Right ventricle myocardium inferior (tissue), 1 donor: Measurements from ENCODE around the gene ACYP2. TPM values are rescaled to one million over a fixed set of nuclear protein-coding genes. Genes with fewer than 3 reads are reported as not detected.
"Not testable (repeated sequence)": the region's sequence is repeated elsewhere in the genome, so short reads cannot be mapped to it uniquely, and the experiment has no call there.

Experiments used
- ATAC-seq: fragments of 200-7000 bp; cut with Tn5 transposase; one replicate; pipeline ENCODE4 v1.9.1; 2020; ENCODE audit warnings: mild to moderate bottlenecking, moderate library complexity
- DNase-seq: peaks from one replicate; pipeline ENCODE4 v3.0.0; 2021; ENCODE audit errors: missing footprints
- intact Hi-C: fragments of 100-400 bp; cut with DNase I; formaldehyde crosslinking; loops from one replicate; pipeline ENCODE4 v1.11.0; 2022
- long read RNA-seq: library from polyadenylated mRNA; unstranded; transcript quantifications from one replicate; pipeline ENCODE4 v2.0.0, GENCODE V29; 2021
- total RNA-seq: library from RNA; stranded (reverse); fragmentation: NEBNext Ultra II Directional; extraction: Animal tissue kit (Norgen Biotek cat#: 25700); gene quantifications from one replicate; pipeline ENCODE4 v1.2.1, GENCODE V29; 2021
- donor health status: DM: no; HTN: yes; CAD: no; lungs with severe emphysema.

ACYP2 gene
- 62.6 TPM for total RNA-seq
- long read RNA-seq, partial matches to known transcripts = 2 of 33 reads
- long read RNA-seq, other reads (novel, unspliced or antisense) = 30 of 33 reads

- peak; percentile 99 for ATAC-seq
- DNase-seq = peak; percentile 98
- intact Hi-C loops = loop anchor here (5.0 kb wide), 2 partner anchors 407 to 607 kb away; partner anchors contain the start of gene EML6
These were observed at the start of gene ACYP2 for GRCh38 chr2:54115284-54116137. TSS of gene ACYP2 (plus strand) at chr2:54115615.

DNA sequence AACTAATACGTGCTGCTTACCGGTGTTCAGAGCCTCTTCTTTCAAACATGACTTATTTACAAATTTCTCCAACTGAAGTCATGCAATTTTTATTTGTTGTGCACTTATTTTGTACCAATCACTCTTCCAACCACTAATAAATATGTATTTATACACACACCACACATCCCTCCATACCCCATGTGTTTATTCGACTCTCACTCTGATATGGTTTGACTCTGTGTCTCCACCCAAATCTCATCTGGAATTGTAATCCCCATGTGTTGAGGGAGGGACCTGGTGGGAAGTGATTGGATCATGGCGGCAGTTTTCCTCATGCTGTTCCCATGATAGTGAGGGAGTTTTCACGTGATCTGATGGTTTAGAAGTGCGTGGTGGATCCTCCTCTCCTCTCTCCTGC is 49.5 kb upstream of the ACYP2 start:
- ATAC-seq = no peak
- intact Hi-C loops = no loop called here
- DNase-seq = no peak

GRCh38 chr2:54067851-54068375 is 47.5 kb upstream of the ACYP2 start:
- DNase-seq (no peak), ATAC-seq (no peak)
- intact Hi-C loops = no loop called here

GRCh38 chr2:54072483-54072882 is 42.9 kb upstream of the ACYP2 start:
- intact Hi-C loops, DNase-seq, ATAC-seq: not testable (repeated sequence)

GRCh38 chr2:54073796-54074195 is 41.6 kb upstream of the ACYP2 start:
- DNase-seq = no peak
- intact Hi-C loops = no loop called here
- ATAC-seq = no peak

DNA sequence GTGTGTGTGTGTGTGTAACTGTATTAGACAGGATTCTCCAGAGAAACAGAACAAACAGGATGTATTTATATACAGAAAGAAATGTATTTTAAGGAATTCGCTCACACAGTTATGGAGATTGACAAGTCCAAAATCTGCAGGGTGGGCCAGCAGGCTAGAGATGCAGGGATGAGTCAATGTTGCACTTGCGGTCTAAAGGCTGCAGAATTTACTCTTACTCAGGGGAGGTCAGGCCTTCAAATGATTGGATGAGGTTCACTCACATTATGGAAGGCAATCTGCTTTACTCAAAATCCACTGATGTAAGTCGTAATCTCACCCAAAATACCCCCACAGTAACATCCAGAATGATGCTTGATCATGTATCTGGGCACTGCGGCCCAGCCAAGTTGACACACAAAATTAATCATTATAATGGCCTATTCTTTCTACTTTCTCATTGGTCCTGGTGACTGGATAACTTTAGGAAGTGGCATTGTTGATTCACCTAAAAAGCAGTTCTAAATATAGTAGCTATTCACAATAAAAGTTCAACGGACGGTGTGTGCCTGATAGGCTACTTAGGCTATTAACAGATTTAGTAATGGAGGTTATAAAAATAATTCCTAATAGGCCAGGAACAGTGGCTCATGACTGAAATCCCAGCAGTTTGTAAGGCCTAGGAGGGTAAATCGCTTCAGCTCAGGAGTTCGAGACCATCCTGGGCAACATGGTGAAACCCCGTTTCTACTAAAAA is 40.6 kb upstream of the ACYP2 start:
- no peak for DNase-seq
- peak; percentile 37 for ATAC-seq
- intact Hi-C loops = no loop called here

DNA sequence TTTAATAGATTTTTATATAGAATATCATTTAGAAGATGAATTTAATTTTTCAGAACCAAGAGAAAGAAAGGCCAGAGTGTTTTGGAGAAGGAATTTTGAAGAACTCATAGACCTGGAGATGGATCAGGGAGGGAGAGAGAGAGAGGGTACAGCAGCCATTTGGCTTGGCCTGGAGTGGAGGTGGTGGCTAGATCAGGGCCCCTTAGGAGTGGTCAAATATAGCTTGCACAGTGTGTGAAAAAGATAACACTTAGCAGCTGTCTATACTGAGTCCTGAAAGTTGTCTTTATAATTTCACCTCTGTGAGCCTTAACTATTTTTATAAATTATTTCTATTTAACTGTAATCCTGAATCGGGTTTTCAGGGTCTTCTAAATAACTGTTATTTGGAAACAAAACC is 38.8 kb upstream of the ACYP2 start:
- intact Hi-C loops = no loop called here
- no peak for DNase-seq
- ATAC-seq = peak; percentile 62

- intact Hi-C loops = no loop called here
- no peak for ATAC-seq
- DNase-seq = no peak
These were observed 38.1 kb upstream of the ACYP2 start for GRCh38 chr2:54077088-54077900.

DNA sequence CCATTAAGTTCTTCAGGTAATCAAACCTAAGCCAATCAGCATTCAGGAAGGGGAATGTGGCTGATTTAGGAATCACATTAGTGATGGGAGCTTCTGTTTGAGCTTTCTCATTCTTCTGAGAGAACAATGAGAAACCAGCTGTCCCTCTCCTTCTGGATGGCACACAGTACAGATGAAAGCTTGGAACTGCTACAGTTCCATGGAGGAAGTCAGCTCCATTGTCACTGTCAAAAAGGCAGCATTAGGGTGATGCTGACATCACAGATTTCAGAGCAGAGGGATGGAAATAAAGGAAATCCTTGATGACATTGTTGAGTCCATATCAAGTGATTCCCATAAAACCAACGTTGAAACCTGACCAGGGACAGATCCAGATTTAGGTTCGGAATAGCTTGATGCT is 36.1 kb upstream of the ACYP2 start:
- DNase-seq = no peak
- ATAC-seq = no peak
- intact Hi-C loops = no loop called here

DNA sequence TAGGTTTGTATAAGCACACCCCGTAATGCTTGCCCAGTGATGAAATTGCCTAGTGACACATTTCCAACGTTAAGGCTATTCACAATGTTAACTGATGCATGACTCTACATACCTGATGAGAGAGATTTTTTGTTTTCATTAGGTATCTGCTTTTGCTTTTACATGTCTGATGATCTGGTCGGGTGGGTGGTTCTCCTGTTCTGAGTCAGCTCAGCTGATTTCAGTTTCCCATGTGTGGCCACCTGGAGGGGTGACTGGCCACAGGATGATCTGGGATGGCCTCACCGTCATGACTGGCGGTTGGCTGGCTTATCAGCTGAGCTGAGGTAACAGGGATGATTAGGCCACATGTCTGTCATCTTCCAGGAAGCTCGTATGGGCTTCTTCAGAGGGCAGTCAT is 33.8 kb upstream of the ACYP2 start:
- ATAC-seq = no peak
- intact Hi-C loops = loop anchor here (10.0 kb wide), 1 partner anchor 117 kb away; no protein-coding TSS in a partner anchor

DNA sequence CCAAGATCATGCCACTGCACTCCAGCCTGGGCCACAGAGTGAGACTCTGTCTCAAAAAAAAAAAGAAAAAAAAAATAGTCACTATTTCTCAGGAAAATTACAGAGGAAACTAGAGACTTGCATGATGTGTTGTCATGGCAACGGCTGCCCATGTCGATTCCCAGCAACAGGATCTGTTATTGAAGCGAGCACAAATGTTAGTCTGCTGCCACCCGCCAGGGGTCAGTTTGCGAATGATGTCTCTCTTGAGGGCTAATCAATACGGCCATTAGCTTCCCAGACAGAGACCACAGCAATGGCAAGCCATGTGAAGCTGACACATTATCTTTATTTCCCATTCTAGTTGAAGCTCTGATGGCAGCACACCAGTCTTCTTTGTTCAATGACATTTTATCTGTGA is 32.4 kb upstream of the ACYP2 start:
- ATAC-seq = no peak
- no peak for DNase-seq
- intact Hi-C loops = loop anchor here (10.0 kb wide), 1 partner anchor 118 kb away; no protein-coding TSS in a partner anchor

More for the DNA sequence above, 33.8 kb upstream of the ACYP2 start:
- DNase-seq = no peak

DNA sequence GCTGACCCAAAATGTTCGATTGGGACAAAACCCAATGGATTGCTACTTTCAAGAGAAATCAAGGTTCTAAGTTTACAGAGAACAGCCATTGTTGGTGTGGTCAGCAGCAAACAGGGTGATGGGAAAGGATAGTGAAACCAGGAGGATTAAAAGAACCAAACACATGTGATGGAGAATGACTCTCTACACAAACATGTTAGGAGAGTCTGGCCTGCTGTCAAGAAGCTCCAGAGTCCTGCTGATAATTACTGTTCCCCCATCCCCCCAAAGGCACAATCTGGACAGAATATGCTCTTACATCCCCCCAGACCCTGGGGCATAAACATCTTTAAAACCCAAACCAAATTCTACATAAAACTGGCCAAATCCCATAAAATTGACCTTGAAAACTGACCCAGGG is 32.0 kb upstream of the ACYP2 start:
- intact Hi-C loops = loop anchor here (10.0 kb wide), 1 partner anchor 119 kb away; no protein-coding TSS in a partner anchor
- no peak for DNase-seq
- no peak for ATAC-seq

DNA sequence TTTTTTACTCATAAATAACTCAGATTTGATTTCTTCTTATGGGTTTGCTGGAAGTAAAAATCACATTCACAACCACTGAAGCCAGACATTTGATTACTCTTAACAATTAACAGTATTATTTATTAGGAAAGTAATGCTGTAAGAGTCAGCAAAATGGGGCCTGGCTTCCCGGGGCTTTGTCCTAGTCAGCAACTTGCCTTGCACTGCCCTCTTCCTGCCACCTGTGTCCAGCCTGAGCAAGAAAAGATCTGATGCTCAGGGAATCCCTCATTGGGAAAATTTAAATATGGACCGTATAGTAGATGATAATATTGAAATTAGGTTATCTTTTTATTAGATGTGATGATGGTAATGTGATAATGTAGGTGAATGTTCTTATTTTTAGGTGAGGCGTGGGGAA is 30.8 kb upstream of the ACYP2 start:
- intact Hi-C loops = loop anchor here (10.0 kb wide), 1 partner anchor 120 kb away; no protein-coding TSS in a partner anchor
- ATAC-seq = peak; percentile 56
- no peak for DNase-seq

DNA sequence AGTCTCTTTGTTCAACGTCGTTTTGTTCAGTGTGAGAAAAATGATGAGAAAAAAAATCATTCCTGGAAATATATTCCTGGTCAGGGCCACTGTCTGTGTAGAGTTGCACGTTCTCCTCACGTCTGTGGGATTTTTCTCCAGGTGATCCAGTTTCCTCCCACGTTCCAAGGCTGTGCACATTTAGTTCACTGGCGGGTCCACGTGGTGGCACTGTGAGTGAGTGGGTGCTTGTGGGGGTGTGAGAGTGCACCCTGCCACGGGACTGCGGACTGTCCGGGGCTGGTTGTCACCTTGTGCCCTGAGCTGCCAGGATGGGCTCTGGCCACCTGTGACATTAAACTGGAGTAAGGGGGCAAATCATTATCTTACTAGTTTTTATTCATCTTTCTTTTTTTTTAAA is 30.3 kb upstream of the ACYP2 start:
- ATAC-seq = no peak
- DNase-seq = no peak
- intact Hi-C loops = loop anchor here (10.0 kb wide), 1 partner anchor 120 kb away; no protein-coding TSS in a partner anchor

- intact Hi-C loops = loop anchor here (10.0 kb wide), 1 partner anchor 121 kb away; no protein-coding TSS in a partner anchor
- no peak for DNase-seq
- no peak for ATAC-seq
These were observed 29.3 kb upstream of the ACYP2 start for GRCh38 chr2:54086157-54086556.

DNA sequence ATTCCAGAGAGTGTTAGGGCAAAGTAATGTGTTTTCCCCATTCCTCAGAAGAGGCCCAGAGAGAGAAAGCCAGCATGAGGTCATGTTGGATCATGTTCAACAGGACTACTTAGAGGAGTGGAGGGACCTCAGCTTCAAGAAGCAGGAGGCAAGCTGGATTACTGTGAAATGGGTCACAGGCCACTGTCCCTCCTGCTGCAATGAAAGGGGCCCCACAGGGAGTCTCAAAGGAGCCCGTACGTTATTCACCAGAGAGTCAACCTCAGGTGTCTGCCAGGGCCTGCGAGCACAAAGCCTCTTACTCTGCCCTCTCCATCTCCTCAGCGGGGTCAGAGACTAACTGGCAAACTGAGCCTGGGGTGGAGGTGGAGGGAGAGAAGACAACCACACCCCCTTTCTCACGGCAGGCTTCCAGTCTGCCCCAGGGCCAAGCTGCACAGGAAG is 27.2 kb upstream of the ACYP2 start:
- ATAC-seq (peak; percentile 53), DNase-seq (no peak)
- intact Hi-C loops = loop anchor here (10.0 kb wide), 1 partner anchor 123 kb away; no protein-coding TSS in a partner anchor

DNA sequence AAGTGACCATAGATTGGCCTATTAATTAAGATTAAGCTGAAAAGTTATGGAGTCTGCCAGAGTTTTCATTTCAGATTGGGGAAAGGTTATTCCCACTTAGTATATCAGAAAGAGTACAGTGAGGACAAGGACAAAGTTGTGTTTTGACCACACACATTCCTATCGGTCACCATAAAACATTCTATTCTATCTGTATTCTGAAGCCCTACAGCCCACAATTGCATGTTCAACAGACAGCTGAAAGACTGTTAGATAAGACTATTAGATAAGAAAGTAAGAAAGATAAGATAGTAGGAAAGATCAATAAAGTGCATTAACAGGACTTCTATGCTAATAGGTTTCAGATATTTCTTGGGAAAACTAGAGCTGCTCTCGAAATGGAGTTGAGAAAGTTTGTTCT is 26.7 kb upstream of the ACYP2 start:
- DNase-seq = no peak
- intact Hi-C loops = loop anchor here (10.0 kb wide), 1 partner anchor 124 kb away; no protein-coding TSS in a partner anchor
- no peak for ATAC-seq

DNA sequence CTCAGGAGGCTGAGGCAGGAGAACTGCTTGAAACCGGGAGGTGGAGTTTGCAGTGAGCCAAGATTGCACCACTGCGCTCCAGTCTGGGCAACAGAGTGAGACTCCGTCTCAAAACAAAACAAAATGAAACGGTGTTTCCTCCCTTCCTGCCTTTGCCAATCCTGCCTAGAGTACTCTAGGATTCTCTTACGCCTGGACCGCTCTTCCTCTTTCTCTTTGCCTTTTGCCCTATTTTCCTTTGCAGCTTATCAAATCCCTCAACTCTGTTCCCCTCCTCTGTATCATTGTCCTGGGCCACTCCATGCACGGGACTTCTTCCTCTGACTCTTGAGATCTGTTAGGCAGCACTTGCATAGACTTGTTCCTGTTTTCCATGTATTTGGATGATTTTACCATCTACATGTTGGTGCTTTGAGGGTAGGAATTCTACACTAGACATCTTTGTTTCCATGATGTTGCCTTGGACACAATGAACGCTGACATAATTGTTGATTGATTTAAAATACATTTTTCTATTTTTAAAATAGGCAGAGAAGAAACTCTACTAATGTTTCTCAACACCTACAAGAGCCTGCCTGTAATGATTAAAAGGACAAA is 24.8 kb upstream of the ACYP2 start:
- DNase-seq (no peak), ATAC-seq (no peak)
- intact Hi-C loops = no loop called here
